AG10803 (cell line): ENCODE results near the gene QRICH1.

Source experiments
- DNase-seq: peaks from one replicate; pipeline ENCODE4 v3.0.0; 2010; ENCODE audit warnings: low read depth
- H3K4me3 ChIP-seq: 2 replicates; pipeline ENCODE4 v1.5.1; 2011; ENCODE audit warnings: mild to moderate bottlenecking, low read length, control low read depth
- TF ChIP-seq, protein P1 (sequence below): conservative IDR thresholded peaks from 2 replicates; pipeline ENCODE4 v1.5.1; 2011; ENCODE audit warnings: mild to moderate bottlenecking, low read length, control low read depth, inconsistent platforms

Gene QRICH1

DNA sequence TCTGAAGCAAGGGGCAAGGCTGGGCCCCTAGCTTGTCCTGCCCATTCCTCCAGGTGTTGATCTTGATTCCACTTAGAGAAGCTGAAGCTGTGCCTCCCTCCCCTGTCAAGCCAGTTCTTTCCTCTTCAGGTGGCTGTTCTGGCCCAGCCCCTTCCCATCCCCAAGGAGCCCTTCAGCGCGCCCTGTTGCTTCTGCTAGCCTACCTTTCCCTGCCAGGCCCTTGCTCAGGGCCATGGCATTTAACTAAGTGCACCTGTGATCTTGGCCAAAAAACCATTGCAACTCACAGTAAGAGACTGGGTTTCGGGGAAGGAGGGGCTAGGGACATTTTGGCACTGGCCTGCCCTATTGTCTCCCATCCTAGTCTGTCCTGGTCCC lies 88.6 kb downstream of the QRICH1 start:
- TF ChIP-seq, protein P1, sequence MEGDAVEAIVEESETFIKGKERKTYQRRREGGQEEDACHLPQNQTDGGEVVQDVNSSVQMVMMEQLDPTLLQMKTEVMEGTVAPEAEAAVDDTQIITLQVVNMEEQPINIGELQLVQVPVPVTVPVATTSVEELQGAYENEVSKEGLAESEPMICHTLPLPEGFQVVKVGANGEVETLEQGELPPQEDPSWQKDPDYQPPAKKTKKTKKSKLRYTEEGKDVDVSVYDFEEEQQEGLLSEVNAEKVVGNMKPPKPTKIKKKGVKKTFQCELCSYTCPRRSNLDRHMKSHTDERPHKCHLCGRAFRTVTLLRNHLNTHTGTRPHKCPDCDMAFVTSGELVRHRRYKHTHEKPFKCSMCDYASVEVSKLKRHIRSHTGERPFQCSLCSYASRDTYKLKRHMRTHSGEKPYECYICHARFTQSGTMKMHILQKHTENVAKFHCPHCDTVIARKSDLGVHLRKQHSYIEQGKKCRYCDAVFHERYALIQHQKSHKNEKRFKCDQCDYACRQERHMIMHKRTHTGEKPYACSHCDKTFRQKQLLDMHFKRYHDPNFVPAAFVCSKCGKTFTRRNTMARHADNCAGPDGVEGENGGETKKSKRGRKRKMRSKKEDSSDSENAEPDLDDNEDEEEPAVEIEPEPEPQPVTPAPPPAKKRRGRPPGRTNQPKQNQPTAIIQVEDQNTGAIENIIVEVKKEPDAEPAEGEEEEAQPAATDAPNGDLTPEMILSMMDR = no peak
- no peak overlapping the region for H3K4me3 ChIP-seq
- DNase-seq = no peak

DNA sequence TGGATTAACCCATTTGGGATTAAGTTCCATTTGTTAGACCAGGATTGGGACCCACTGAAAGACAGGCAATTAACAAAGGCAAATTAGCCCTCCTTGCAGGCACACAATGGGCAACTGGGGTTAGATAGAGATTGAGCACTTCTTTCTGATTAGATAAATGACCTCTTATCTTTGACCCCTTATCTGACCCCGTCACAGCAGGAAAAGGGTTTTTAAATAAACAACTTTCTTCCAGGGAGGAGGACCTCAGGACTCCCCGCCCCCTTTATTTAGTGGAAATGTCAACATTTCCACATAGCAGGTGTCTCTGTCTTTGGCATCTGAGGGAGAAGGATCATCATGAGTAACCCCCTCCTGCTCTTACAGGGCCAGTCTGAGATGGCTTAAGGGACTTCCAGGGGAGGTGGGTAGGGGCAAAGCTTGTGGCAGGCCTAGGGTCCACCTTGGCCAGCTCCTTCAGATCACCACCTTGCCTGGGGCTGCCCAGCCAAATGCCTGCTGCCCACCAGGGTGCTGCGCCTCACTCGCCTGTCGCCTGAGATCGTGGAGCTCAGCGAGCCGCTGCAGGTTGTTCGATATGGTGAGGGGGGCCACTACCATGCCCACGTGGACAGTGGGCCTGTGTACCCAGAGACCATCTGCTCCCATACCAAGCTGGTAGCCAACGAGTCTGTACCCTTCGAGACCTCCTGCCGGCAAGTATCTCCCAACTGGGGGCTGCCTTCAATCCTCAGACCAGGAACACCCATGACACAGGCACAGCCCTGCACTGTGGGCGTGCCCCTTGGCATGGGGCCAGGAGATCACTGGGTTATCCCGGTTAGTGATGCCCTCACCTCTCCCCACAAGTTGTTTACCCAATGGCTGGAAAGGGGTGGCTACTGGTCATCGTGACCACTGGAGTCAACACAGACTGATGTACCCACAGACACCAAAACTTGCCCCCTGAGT lies 89.2 kb downstream of the QRICH1 start:
- TF ChIP-seq, protein P1 = no peak
- no peak overlapping the region for H3K4me3 ChIP-seq
- DNase-seq = no peak

DNA sequence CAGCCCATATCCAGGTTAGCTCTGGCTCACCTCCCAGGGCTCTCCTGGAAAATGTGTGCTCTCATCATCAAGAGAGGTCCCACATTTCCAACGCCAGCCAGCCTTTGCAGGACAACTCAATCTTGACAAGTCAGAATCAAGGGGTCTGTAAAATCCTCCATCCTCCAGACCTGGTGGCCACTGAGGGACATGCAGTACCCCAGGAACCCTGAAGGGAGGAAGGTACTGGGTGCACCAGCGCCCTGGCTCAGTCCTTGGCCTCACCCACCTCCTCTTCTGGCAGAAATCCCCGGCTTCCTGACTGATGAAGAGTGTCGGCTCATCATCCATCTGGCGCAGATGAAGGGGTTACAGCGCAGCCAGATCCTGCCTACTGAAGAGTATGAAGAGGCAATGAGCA lies 92.7 kb downstream of the QRICH1 start:
- TF ChIP-seq, protein P1 = no peak
- DNase-seq = no peak
- H3K4me3 ChIP-seq = no peak overlapping the region

DNA sequence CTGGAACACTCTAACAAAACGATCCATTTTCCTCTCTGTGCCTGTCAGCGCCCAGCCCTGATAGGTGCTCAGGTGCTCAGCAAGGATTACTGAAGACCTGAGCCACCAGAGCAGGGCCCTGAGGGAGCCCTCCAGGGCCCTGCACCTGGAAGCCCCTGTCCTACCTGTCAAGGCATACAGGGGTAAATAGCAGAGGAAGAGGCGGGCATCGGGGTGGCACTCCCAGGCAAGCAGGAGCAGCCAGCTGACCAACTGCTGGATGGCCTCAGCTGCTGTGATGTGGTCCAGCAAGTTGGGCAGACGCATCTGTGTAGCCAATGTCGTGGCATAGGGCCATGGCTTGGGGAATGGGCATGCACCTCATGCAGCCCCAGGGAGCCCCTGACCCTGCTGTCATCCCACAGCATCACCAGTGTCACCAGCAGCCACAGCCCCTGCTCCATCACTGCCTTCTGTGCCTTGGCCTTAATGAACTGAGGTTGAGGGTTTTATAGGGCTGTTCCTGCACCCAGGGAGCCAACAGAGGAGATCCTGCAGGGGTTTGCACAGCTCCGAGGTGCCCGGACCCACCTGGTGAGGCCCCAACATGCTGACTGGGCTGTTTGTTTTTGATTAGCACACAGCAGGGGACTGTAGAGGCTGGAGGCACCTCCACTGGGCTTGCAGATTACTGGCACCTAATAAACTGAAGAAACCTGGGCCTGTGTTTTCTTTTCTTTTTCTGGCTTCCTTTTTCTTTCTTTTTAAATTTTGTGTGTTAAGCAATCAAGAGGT lies 94.6 kb downstream of the QRICH1 start:
- TF ChIP-seq, protein P1 = no peak
- no peak for DNase-seq
- no peak overlapping the region for H3K4me3 ChIP-seq

DNA sequence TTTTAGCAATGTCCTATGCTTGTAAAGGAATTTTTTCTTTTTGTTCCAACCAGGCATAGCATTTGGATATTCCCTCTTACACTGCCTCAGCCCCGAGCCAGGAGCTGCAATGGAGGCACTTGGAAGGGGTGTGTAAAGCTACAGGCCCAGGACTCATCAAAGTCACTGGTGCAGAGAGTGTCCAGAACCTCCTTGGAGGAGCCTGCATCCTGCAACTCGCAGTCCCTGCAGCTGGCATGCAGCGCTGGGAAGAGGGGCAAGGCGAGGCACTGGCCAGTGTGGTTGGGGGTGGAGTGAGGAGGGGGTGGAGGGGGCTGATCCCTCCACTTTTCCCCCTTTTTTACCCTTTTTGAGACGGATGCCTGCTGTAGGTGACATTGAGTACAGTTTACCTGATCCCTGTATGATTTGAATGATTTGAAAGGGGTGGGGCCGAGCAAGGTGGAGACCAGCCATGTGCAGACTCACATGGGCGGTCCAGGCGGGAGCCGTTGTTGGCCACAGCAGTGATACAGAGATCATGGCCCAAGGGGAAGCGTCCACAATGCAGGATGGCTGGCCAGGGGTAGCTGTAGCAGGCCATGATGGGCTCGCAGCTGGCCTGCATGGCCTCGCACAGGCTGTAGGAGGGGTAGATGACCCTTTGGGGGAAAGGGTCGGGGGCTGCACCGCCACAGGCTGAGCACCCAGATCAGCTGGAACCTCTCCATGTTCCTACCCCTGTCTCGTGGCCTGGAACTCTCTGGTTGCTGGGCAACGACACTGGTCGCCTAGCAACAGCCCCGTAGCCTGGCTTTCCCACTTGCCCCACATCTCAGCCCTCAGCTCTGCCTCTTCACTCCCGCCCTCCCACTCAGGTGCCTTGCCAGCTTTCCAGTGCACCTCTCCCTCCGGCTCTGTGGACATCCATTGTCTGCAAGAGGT lies 95.9 kb downstream of the QRICH1 start:
- H3K4me3 ChIP-seq = no peak overlapping the region
- no peak for DNase-seq
- TF ChIP-seq, protein P1 = no peak

DNA sequence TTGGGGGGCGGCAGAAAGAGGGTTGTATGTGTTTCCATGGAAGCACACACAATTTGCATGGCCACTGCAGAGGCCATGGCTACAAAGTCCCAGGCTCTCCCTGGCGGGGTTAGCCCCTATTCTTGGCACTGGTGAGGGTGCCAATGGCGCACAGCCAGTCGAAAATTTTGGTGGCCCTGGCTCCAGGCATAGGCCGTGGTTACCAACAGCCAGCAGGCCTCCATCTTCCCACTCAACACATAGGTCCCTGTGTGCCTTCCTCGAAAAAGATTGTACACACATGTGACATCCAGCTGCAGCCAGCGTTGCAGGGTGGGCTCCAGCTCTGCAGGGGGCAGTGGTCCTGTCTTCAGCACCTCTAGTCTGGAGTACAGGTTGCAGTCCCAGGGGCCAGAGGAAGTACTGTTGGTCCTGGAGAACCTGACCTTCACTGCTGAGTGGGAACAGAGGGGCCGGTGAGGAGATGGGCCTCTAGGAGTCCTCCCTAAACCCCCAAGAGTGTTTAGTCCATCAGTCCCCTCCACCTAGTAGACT lies 96.7 kb downstream of the QRICH1 start:
- DNase-seq = no peak
- TF ChIP-seq, protein P1 = no peak
- H3K4me3 ChIP-seq = no peak overlapping the region
